Measurements from ENCODE around the gene LTN1. TPM values are rescaled to one million over a fixed set of nuclear protein-coding genes. Genes with fewer than 3 reads are reported as not detected.

The LTN1 gene
- total RNA-seq, 1 donor from 2014 or later, result 21.1 TPM

- no peak for TF ChIP-seq CTCF (IDR thresholded peaks at IDR 0.05; ENCODE audit: insufficient read depth, low read length, poor library complexity, severe bottlenecking)
- H3K27me3 ChIP-seq (ENCODE audit: control insufficient read depth, insufficient read depth, low read length), result no peaks in the 10 kb centered on the region
- no peaks in the 10 kb centered on the region for H3K36me3 ChIP-seq (ENCODE audit: control insufficient read depth, insufficient read depth, low read length)
- no peak for DNase-seq (ENCODE audit: low read depth)
- no peak overlapping the region for H3K4me3 ChIP-seq (ENCODE audit: low read depth, low read length)
Observed at GRCh38 chr21:28903448-28903847, 89.2 kb downstream of the LTN1 start.

GRCh38 chr21:28900481-28900880 lies 92.2 kb downstream of the LTN1 start:
- no peak overlapping the region for H3K4me3 ChIP-seq (ENCODE audit: low read depth, low read length)
- no peak for TF ChIP-seq CTCF (IDR thresholded peaks at IDR 0.05; ENCODE audit: insufficient read depth, low read length, poor library complexity, severe bottlenecking)
- no peaks in the 10 kb centered on the region for H3K36me3 ChIP-seq (ENCODE audit: control insufficient read depth, insufficient read depth, low read length)
- no peaks in the 10 kb centered on the region for H3K27me3 ChIP-seq (ENCODE audit: control insufficient read depth, insufficient read depth, low read length)
- DNase-seq (ENCODE audit: low read depth), result no peak

DNA sequence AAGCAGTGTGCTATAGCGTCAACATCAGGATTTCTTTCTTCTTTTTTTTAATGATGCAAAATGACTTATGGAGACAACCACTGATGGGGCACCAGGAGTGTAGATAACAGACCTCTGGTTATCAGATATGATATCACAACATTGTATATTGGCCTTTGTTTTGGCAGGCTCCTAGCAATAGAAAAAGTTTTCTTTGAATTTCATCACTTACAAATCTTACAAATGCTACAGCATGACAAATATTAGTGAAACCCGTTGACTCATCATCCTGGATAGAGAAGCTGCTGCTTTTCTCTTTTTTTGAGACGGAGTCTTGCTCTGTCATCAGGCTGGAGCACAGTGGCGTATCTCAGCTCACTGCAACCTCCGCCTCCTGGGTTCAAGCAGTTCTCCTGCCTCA lies 92.9 kb downstream of the LTN1 start:
- H3K4me3 ChIP-seq (ENCODE audit: low read depth, low read length), result no peak overlapping the region
- no peak for DNase-seq (ENCODE audit: low read depth)
- H3K27me3 ChIP-seq (ENCODE audit: control insufficient read depth, insufficient read depth, low read length), result no peaks in the 10 kb centered on the region
- TF ChIP-seq CTCF (IDR thresholded peaks at IDR 0.05; ENCODE audit: insufficient read depth, low read length, poor library complexity, severe bottlenecking), result no peak
- no peaks in the 10 kb centered on the region for H3K36me3 ChIP-seq (ENCODE audit: control insufficient read depth, insufficient read depth, low read length)

- Histone ChIP-seq H3K4me3 (ENCODE audit: low read depth, low read length) (no peak overlapping the region), H3K36me3 (ENCODE audit: control insufficient read depth, insufficient read depth, low read length) (no peaks in the 10 kb centered on the region), H3K27me3 (ENCODE audit: control insufficient read depth, insufficient read depth, low read length) (no peaks in the 10 kb centered on the region)
- no peak for DNase-seq (ENCODE audit: low read depth)
- no peak for TF ChIP-seq CTCF (IDR thresholded peaks at IDR 0.05; ENCODE audit: insufficient read depth, low read length, poor library complexity, severe bottlenecking)
Observed at GRCh38 chr21:28899220-28899619, 93.5 kb downstream of the LTN1 start.

GRCh38 chr21:28893687-28894086 lies 99.0 kb downstream of the LTN1 start:
- Histone ChIP-seq H3K36me3 (ENCODE audit: control insufficient read depth, insufficient read depth, low read length) (no peaks in the 10 kb centered on the region), H3K27me3 (ENCODE audit: control insufficient read depth, insufficient read depth, low read length) (no peaks in the 10 kb centered on the region), H3K4me3 (ENCODE audit: low read depth, low read length) (no peak overlapping the region)
- DNase-seq (ENCODE audit: low read depth), result no peak
- TF ChIP-seq CTCF (IDR thresholded peaks at IDR 0.05; ENCODE audit: insufficient read depth, low read length, poor library complexity, severe bottlenecking), result no peak

All from kidney epithelial cell (primary cell).